ENCODE measurements around the gene ABCG1. TPM values are rescaled to one million over a fixed set of nuclear protein-coding genes. Genes with fewer than 3 reads are reported as not detected.

Gene ABCG1
- total RNA-seq, 2 experiments from 2014 or later, result 16.7 to 17.3 TPM

DNA sequence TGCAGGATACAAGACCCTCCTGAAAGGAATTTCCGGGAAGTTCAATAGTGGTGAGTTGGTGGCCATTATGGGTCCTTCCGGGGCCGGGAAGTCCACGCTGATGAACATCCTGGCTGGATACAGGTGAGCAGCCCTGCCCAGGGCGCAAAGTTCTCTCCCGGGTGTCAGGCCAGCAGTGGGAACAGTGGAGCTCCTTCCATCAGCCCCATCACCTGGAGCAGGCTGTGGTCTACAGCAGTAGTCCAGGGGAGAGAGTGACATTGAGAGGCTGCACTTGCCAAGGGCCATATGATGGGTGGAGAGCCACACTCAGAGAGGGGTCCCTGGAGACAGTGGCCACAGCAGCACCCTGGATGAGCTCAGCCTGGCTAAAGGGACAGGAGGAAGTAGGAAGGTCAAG lies 52.1 kb downstream of the ABCG1 start:
- Histone ChIP-seq H3K4me3 (ENCODE audit: low read depth, low read length, poor library complexity, severe bottlenecking) (no peak overlapping the region), H3K9me2 (ENCODE audit: insufficient read depth, low read length) (no peaks in the 10 kb centered on the region), H3K79me2 (ENCODE audit: insufficient read depth, low read depth, low read length) (peaks cover 7% of the 10 kb centered on the region; the same call in 1 of the 2 replicates), H3K27ac (ENCODE audit: low read depth, low read length, poor library complexity, severe bottlenecking) (no peak overlapping the region), H3K4me1 (ENCODE audit: insufficient read depth, low read length, poor library complexity, severe bottlenecking) (no peaks in the 10 kb centered on the region), H3K36me3 (ENCODE audit: insufficient read depth, low read length) (peaks cover 39% of the 10 kb centered on the region), H3K9me3 (ENCODE audit: low read length) (no peaks in the 10 kb centered on the region), H3K4me2 (ENCODE audit: low read length) (no peak overlapping the region), H2AFZ (ENCODE audit: low read length) (no peak overlapping the region), H4K20me1 (ENCODE audit: insufficient read depth, low read length) (no peaks in the 10 kb centered on the region; the same call in 1 of the 2 replicates)
- POLR2A ChIA-PET, result interaction anchor here (1.1 kb wide), 1 partner anchor 28 kb away, joined by 3 read pairs; no protein-coding TSS in a partner anchor
- DNase-seq (ENCODE audit: low spot score), result no peak
- no TSS peak for BruUV-seq (replicated peaks)
- CTCF ChIA-PET (ENCODE audit: unreplicated experiment), result no interaction called here
- TF ChIP-seq EZH2phosphoT487 (IDR thresholded peaks at IDR 0.05; ENCODE audit: borderline replicate concordance, low read depth, low read length), result no peak
- TF ChIP-seq, protein P1, sequence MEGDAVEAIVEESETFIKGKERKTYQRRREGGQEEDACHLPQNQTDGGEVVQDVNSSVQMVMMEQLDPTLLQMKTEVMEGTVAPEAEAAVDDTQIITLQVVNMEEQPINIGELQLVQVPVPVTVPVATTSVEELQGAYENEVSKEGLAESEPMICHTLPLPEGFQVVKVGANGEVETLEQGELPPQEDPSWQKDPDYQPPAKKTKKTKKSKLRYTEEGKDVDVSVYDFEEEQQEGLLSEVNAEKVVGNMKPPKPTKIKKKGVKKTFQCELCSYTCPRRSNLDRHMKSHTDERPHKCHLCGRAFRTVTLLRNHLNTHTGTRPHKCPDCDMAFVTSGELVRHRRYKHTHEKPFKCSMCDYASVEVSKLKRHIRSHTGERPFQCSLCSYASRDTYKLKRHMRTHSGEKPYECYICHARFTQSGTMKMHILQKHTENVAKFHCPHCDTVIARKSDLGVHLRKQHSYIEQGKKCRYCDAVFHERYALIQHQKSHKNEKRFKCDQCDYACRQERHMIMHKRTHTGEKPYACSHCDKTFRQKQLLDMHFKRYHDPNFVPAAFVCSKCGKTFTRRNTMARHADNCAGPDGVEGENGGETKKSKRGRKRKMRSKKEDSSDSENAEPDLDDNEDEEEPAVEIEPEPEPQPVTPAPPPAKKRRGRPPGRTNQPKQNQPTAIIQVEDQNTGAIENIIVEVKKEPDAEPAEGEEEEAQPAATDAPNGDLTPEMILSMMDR (conservative IDR thresholded peaks at IDR 0.05; ENCODE audit: low read length), result no peak
- intact Hi-C loops (cut with micrococcal nuclease; ENCODE audit: unreplicated experiment), result no loop called here

DNA sequence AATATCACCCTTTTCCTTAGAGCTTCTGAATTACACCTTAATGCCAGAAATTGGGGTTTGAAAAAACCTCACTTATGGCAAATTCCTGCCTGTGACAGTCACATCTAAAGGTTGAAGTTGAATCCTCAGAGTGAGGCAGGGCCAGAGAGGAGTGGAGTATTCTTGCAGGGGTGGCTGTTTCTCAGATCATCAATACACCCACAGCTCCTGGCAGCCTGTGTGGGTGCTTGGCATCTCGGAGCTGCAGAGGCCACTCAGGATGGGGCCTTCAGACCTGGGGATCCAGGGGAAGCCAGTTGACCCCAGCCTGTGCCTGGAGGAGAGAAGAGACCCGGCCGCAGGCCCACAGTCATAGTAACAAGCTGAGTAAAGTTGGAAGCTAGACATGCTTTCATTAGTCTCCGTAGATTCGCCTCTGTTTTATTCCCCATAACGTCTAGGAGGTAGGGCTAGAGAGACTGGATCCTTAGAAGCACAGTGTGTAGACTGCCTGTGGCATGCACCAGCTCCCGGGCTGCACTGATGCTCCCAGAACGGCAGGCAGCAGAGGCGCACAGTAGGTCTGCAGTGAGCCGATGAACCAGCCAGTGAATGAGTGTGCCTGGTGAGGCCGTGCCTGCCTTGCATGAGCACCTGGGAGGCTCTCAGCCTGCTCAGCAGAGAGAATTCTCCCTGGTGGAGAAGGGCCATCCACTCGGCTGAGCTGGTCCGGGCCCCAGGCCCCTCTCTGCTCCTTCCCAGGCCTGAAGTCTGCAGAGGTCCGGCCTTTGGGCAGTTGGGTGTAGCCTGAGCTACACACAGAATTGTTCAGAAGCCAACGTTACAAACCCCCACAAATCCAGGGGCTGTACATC lies 53.4 kb downstream of the ABCG1 start:
- no peak overlapping the region for H3K27ac ChIP-seq (ENCODE audit: low read depth, low read length, poor library complexity, severe bottlenecking)
- no peak for TF ChIP-seq EZH2phosphoT487 (IDR thresholded peaks at IDR 0.05; ENCODE audit: borderline replicate concordance, low read depth, low read length)
- TF ChIP-seq, protein P1 (conservative IDR thresholded peaks at IDR 0.05; ENCODE audit: low read length), result no peak
- H3K9me2 ChIP-seq (ENCODE audit: insufficient read depth, low read length), result no peaks in the 10 kb centered on the region
- H3K9me3 ChIP-seq (ENCODE audit: low read length), result no peaks in the 10 kb centered on the region
- no peak for DNase-seq (ENCODE audit: low spot score)
- H2AFZ ChIP-seq (ENCODE audit: low read length), result no peak overlapping the region
- POLR2A ChIA-PET, result no interaction called here
- no TSS peak for BruUV-seq (replicated peaks)
- no peak overlapping the region for H3K4me3 ChIP-seq (ENCODE audit: low read depth, low read length, poor library complexity, severe bottlenecking)
- no peaks in the 10 kb centered on the region; the same call in 1 of the 2 replicates for H4K20me1 ChIP-seq (ENCODE audit: insufficient read depth, low read length)
- no peak overlapping the region for H3K4me2 ChIP-seq (ENCODE audit: low read length)
- intact Hi-C loops (cut with micrococcal nuclease; ENCODE audit: unreplicated experiment), result no loop called here
- CTCF ChIA-PET (ENCODE audit: unreplicated experiment), result no interaction called here
- no peaks in the 10 kb centered on the region for H3K4me1 ChIP-seq (ENCODE audit: insufficient read depth, low read length, poor library complexity, severe bottlenecking)
- H3K79me2 ChIP-seq (ENCODE audit: insufficient read depth, low read depth, low read length), result peaks cover 4% of the 10 kb centered on the region; the same call in 1 of the 2 replicates
- H3K36me3 ChIP-seq (ENCODE audit: insufficient read depth, low read length), result peaks cover 51% of the 10 kb centered on the region

DNA sequence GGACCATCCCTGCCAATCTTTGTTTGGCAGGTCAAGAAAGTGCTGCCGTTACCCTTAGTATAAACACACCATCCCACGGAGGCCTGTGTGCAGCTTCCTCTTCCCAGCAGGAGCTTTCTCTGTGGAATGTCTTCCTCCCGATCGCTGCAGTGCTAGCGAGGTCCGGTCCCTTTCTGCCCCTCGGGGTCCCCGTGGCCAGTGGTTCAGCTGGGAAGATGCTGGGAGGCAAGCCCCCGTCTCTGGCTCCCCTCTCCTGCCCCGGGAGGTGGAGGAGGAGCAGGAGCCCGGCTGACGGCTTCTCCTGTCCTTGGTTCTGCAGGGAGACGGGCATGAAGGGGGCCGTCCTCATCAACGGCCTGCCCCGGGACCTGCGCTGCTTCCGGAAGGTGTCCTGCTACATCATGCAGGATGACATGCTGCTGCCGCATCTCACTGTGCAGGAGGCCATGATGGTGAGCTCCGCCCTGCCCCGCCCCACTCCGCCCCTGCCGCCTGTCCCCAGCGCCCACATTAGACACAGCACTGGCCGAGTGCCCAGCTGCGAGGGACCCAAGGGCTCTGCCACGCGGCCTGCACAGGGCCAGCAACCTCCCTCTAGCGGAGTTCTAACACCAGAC lies 54.2 kb downstream of the ABCG1 start:
- BruUV-seq (replicated peaks), result no TSS peak
- H2AFZ ChIP-seq (ENCODE audit: low read length), result no peak overlapping the region
- CTCF ChIA-PET (ENCODE audit: unreplicated experiment), result no interaction called here
- H3K36me3 ChIP-seq (ENCODE audit: insufficient read depth, low read length), result peaks cover 58% of the 10 kb centered on the region
- no peaks in the 10 kb centered on the region for H3K9me2 ChIP-seq (ENCODE audit: insufficient read depth, low read length)
- intact Hi-C loops (cut with micrococcal nuclease; ENCODE audit: unreplicated experiment), result no loop called here
- H4K20me1 ChIP-seq (ENCODE audit: insufficient read depth, low read length), result no peaks in the 10 kb centered on the region
- DNase-seq (ENCODE audit: low spot score), result no peak
- H3K9me3 ChIP-seq (ENCODE audit: low read length), result no peaks in the 10 kb centered on the region
- no peak overlapping the region for H3K4me2 ChIP-seq (ENCODE audit: low read length)
- no peak for TF ChIP-seq EZH2phosphoT487 (IDR thresholded peaks at IDR 0.05; ENCODE audit: borderline replicate concordance, low read depth, low read length)
- H3K4me1 ChIP-seq (ENCODE audit: insufficient read depth, low read length, poor library complexity, severe bottlenecking), result no peaks in the 10 kb centered on the region
- no peak overlapping the region for H3K4me3 ChIP-seq (ENCODE audit: low read depth, low read length, poor library complexity, severe bottlenecking)
- no peaks in the 10 kb centered on the region for H3K79me2 ChIP-seq (ENCODE audit: insufficient read depth, low read depth, low read length)
- POLR2A ChIA-PET, result no interaction called here
- H3K27ac ChIP-seq (ENCODE audit: low read depth, low read length, poor library complexity, severe bottlenecking), result no peak overlapping the region
